CD4-positive, alpha-beta memory T cell (primary cell): ENCODE measurements around the gene ACSM6. TPM values are rescaled to one million over a fixed set of nuclear protein-coding genes. Genes with fewer than 3 reads are reported as not detected.
A peak's percentile ranks its signal among the peaks of the same experiment; 100 is the strongest.

Source experiments
- CTCF ChIA-PET: fragments of 350-600 bp; sonication (Branson Sonifier 250); formaldehyde crosslinking; loops from one replicate; lab custom pipeline; 2021; ENCODE audit warnings: inconsistent platforms; ENCODE audit not compliant: partially characterized antibody; lab: Charles Lee
- POLR2A ChIA-PET: fragments of 350-600 bp; sonication (Branson Sonifier 250); formaldehyde crosslinking; loops from one replicate; lab custom pipeline; 2021; ENCODE audit not compliant: partially characterized antibody; lab: Charles Lee
- DNase-seq, 5 donors: peaks; one replicate each; pipeline versions ENCODE4 v3.0.0 to v3.0.0-alpha.2; 2020 to 2022; ENCODE audit warnings: mixed read lengths in 1 of 5
- H3K27ac ChIP-seq: one replicate; pipeline ENCODE4 v1.7.0; 2013; ENCODE audit warnings: low read depth, low read length
- H3K27me3 ChIP-seq: 2 replicates; pipeline ENCODE4 v1.7.0; 2013; ENCODE audit warnings: mild to moderate bottlenecking, low read length, moderate library complexity; ENCODE audit not compliant: insufficient read depth
- H3K36me3 ChIP-seq: 2 replicates; pipeline ENCODE4 v1.7.0; 2013; ENCODE audit warnings: mild to moderate bottlenecking, low read length, moderate library complexity; ENCODE audit not compliant: insufficient read depth
- H3K4me1 ChIP-seq: 2 replicates; pipeline ENCODE4 v1.7.0; 2013; ENCODE audit warnings: mild to moderate bottlenecking, low read length, moderate library complexity; ENCODE audit not compliant: insufficient read depth
- H3K4me3 ChIP-seq, 2 donors: one replicate each; pipeline ENCODE4 v1.7.0; 2013; ENCODE audit warnings: low read length in 2 of 2, mild to moderate bottlenecking in 1 of 2
- H3K9me3 ChIP-seq, 2 donors: one replicate each; pipeline ENCODE4 v1.7.0; 2013; ENCODE audit warnings: low read length in 2 of 2, control low read depth in 1 of 2; ENCODE audit not compliant: control insufficient read depth in 1 of 2
- H3K27ac Mint-ChIP-seq, 7 donors: one replicate each; pipeline ENCODE4 v1.8.0; 2020 to 2021; ENCODE audit warnings: mixed read lengths in 7 of 7, mild to moderate bottlenecking in 6 of 7, inconsistent platforms in 3 of 7, moderate library complexity in 3 of 7
- H3K27me3 Mint-ChIP-seq, 2 donors: one replicate each; pipeline ENCODE4 v1.8.0; 2020 to 2021; ENCODE audit warnings: mixed read lengths in 2 of 2
- H3K36me3 Mint-ChIP-seq, 2 donors: one replicate each; pipeline ENCODE4 v1.8.0; 2020 to 2021; ENCODE audit warnings: mixed read lengths in 2 of 2, inconsistent platforms in 1 of 2, mild to moderate bottlenecking in 1 of 2
- H3K4me1 Mint-ChIP-seq, 4 donors: one replicate each; pipeline ENCODE4 v1.8.0; 2020 to 2021; ENCODE audit warnings: mixed read lengths in 4 of 4, mild to moderate bottlenecking in 1 of 4
- H3K4me3 Mint-ChIP-seq, 8 donors: one replicate each; pipeline ENCODE4 v1.8.0; 2020 to 2021; ENCODE audit warnings: mixed read lengths in 8 of 8, mild to moderate bottlenecking in 7 of 8, moderate library complexity in 6 of 8, inconsistent platforms in 3 of 8
- H3K9me3 Mint-ChIP-seq, 8 donors: one replicate each; pipeline ENCODE4 v1.8.0; 2020 to 2021; ENCODE audit warnings: mixed read lengths in 8 of 8, mild to moderate bottlenecking in 5 of 8, inconsistent platforms in 3 of 8, moderate library complexity in 1 of 8
- intact Hi-C: fragments of 100-400 bp; cut with micrococcal nuclease; formaldehyde crosslinking; loops from one replicate; pipeline ENCODE4 v1.15.1; 2023
- polyA plus RNA-seq, 2 donors: library from polyadenylated mRNA; unstranded; fragments of 300-500 nt; fragmentation: Illumina TruSeq; gene quantifications; one replicate each; pipeline ENCODE4 v1.2.3, GENCODE V29; 2021
- total RNA-seq, 2 experiments: library from RNA; stranded (reverse); gene quantifications; one replicate each; pipeline ENCODE4 v1.2.3, GENCODE V29; 2021

The ACSM6 gene
- total and polyA plus RNA-seq, 4 experiments from 2014 or later = not detected

DNA sequence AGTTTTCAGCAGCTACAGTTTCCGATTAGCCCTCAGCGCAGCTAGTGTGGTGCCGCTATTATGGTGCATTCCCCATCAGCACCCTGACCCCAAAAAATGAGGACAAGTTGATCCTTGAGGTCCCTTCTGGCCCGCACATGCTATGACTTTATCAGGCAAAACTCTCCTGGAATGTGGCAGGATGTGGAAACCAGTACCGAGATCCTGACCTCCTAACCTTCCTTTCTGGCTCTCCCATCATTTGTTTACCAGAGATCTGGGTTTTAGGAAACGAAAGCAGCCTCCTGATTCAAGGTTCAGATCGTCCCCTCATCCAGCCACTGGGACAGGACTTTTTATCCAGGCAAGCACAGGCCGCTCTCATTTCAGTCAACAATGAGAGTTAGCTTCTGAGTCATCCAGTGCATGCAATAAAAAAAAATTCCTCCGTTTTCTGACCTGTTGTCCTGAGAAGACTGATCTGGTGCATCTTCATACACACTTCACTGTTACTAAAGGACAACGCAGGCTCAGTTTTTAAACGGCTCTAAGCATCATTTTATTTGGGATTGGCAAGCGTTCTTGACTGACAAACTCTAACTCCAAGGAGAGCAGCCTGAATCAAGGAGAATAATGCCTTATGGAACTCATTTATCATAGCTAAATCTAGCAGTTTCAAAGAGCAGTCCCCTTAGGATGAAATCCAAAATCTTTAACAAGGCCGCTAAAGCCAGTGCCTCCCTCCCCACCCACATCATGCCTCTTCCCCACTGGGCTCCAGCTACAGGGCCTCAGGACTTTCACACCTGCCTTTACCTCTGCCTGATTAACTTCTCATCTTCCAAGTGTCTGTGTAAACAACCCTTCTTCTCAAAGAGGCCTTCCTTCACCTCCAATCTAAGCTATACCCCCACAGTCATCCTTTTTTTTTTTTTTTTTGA lies 79.6 kb downstream of the ACSM6 start:
- Mint-ChIP-seq H3K4me3 (no peak overlapping the region), H3K4me1 (no peaks in the 10 kb centered on the region), H3K36me3 (no peaks in the 10 kb centered on the region), H3K27me3 (peaks cover 3 to 8% of the 10 kb centered on the region in 2 donors), H3K9me3 (peaks cover 0 to 4% (median 0%) of the 10 kb centered on the region in 8 donors), H3K27ac (no peak overlapping the region)
- H3K9me3 ChIP-seq = no peaks in the 10 kb centered on the region
- H3K4me3 ChIP-seq = no peak overlapping the region
- no peak overlapping the region for H3K27ac ChIP-seq
- ChIA-PET CTCF (no interaction called here), POLR2A (no interaction called here)
- no peaks in the 10 kb centered on the region for H3K27me3 ChIP-seq
- H3K4me1 ChIP-seq = no peaks in the 10 kb centered on the region
- intact Hi-C loops = no loop called here
- DNase-seq = no peak
- no peaks in the 10 kb centered on the region for H3K36me3 ChIP-seq

DNA sequence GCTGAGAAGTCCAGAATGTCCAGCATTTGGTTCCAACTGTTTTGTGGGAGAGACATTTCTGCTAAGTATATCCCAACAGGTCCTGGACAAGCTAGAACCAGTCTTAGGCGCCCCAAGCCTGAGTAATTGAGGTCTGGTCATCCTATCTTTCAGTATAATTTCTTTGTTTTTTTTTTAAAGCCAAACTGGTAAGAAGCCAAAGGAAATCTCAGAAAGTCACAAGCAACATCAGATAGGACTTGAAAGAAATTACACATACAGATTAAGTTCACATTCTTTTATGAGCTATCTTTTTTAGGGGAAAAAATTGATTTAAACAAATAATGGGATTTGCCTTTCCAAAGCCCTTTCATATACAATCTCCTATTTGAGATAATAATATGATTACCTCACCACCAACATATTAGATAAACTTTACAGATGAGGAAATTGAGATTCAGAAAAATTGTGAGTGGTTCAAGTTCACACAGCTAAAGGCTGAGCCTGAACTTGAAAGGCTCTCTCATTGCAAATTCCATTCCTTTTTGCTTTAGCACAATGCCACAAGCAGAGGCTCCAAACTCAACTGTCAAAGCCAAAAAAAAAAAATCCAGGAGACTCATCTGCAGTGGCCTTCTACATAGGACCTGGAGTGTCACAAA lies 81.8 kb downstream of the ACSM6 start:
- Histone ChIP-seq H3K36me3 (no peaks in the 10 kb centered on the region), H3K4me3 (no peak overlapping the region), H3K9me3 (no peaks in the 10 kb centered on the region), H3K27me3 (no peaks in the 10 kb centered on the region), H3K27ac (no peak overlapping the region), H3K4me1 (no peaks in the 10 kb centered on the region)
- Mint-ChIP-seq H3K9me3 (peaks cover 0 to 4% (median 0%) of the 10 kb centered on the region in 8 donors), H3K4me3 (no peak overlapping the region), H3K27ac (no peak overlapping the region), H3K4me1 (no peaks in the 10 kb centered on the region), H3K27me3 (peaks cover 3 to 8% of the 10 kb centered on the region in 2 donors), H3K36me3 (no peaks in the 10 kb centered on the region)
- POLR2A ChIA-PET = no interaction called here
- CTCF ChIA-PET = interaction anchor here (0.7 kb wide), 1 partner anchor 12 kb away, joined by 7 read pairs; no protein-coding TSS in a partner anchor
- intact Hi-C loops = no loop called here
- no peak for DNase-seq

DNA sequence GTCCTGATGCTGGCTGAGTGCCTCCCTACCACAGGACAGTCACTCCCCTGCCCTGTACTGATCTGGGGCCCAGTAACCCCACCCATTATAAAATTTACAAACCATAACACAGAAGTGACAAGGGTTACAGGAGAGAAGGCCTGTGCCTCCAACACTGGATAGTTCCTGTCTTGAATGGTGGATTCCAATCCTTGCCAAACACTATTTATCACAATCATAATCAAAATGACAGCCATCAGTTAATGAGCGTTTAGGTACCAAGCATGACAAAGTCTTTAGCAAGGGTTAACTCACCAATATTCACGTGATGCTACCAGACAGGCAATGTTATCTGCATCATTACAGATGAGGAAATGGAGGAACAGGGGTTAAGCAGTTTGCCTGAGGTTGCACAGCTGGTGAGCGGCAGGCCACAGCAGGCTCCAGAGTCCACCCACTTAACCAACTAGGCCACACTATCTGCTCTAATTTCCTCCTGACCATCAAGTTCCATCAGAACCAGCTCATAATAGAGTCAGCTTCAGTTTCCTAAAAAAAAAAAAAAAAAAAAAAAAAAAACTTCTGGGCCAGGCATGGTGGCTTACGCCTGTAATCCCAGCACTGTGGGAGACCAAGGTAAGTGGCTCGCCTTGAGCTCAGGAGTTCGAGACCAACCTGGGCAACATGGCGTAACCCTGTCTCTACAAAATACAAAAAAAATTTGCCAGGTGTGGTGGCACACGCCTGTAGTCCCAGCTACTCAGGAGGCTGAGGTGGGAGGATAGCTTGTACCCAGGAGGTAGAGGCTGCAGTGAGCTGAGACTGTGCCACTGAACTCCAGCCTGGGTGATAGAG lies 82.5 kb downstream of the ACSM6 start:
- H3K4me1 Mint-ChIP-seq = no peaks in the 10 kb centered on the region
- H3K4me3 Mint-ChIP-seq = no peak overlapping the region
- H3K27me3 ChIP-seq = no peaks in the 10 kb centered on the region
- H3K9me3 ChIP-seq = no peaks in the 10 kb centered on the region
- no peak overlapping the region for H3K4me3 ChIP-seq
- intact Hi-C loops = no loop called here
- ChIA-PET CTCF (interaction anchor here (0.7 kb wide), 3 partner anchors 11 to 1315 kb away, joined by 3 to 7 read pairs (median 4); no protein-coding TSS in a partner anchor), POLR2A (no interaction called here)
- DNase-seq = no peak
- H3K36me3 Mint-ChIP-seq = no peaks in the 10 kb centered on the region
- H3K27ac ChIP-seq = no peak overlapping the region
- no peaks in the 10 kb centered on the region for H3K4me1 ChIP-seq
- peaks cover 6 to 8% of the 10 kb centered on the region in 2 donors for H3K27me3 Mint-ChIP-seq
- no peaks in the 10 kb centered on the region for H3K36me3 ChIP-seq
- H3K9me3 Mint-ChIP-seq = peaks cover 0 to 4% (median 0%) of the 10 kb centered on the region in 8 donors
- no peak overlapping the region for H3K27ac Mint-ChIP-seq

DNA sequence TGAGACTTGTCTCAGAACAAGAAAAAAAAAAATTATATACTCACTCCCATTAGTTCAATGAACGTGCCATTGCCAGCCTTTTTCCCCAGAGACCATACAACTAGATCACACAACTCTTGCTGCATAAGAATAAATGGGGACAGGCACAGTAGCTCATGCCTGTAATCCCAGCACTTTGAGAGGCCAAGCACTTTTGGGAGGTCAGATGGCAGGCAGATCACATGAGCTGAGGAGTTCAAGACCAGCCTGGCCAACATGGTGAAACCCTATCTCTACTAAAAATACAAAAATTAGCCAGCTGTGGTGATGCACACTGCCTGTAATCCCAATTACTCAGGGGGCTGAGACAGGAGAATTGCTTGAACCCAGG lies 83.1 kb downstream of the ACSM6 start:
- no peaks in the 10 kb centered on the region for H3K9me3 ChIP-seq
- Mint-ChIP-seq H3K36me3 (no peaks in the 10 kb centered on the region), H3K4me1 (no peaks in the 10 kb centered on the region), H3K27me3 (peaks cover 6 to 8% of the 10 kb centered on the region in 2 donors), H3K9me3 (peaks cover 0 to 4% (median 0%) of the 10 kb centered on the region in 8 donors), H3K27ac (peak overlapping the region in 1 of 7 donors; percentile 15), H3K4me3 (no peak overlapping the region)
- intact Hi-C loops = no loop called here
- H3K4me3 ChIP-seq = no peak overlapping the region
- no peaks in the 10 kb centered on the region for H3K36me3 ChIP-seq
- H3K4me1 ChIP-seq = no peaks in the 10 kb centered on the region
- no peak for DNase-seq
- H3K27me3 ChIP-seq = no peaks in the 10 kb centered on the region
- CTCF ChIA-PET = interaction anchor here (0.7 kb wide), 1 partner anchor 1314 kb away, joined by 3 read pairs; no protein-coding TSS in a partner anchor
- no peak overlapping the region for H3K27ac ChIP-seq
- POLR2A ChIA-PET = no interaction called here

DNA sequence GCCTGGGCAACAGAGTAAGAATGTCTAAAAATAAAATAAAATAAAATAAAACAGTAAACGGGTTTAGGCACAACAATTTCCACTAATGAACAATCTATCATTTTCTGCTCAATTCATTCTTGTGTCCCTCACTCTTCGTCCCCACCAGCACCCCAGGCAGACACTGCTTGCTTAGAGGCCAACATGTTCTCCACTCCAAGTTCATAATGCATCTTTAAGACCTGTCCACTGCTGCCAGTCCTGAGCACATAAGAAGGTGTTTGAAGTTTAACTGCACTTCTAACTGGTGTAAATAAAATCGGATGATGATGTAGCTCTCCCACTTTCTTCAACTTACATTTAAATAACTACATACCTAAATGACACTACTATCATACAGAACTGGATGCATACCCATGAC lies 83.6 kb downstream of the ACSM6 start:
- H3K4me3 Mint-ChIP-seq = no peak overlapping the region
- peaks cover 0 to 4% (median 0%) of the 10 kb centered on the region in 8 donors for H3K9me3 Mint-ChIP-seq
- Histone ChIP-seq H3K27me3 (no peaks in the 10 kb centered on the region), H3K27ac (no peak overlapping the region), H3K9me3 (no peaks in the 10 kb centered on the region), H3K4me3 (no peak overlapping the region), H3K36me3 (no peaks in the 10 kb centered on the region), H3K4me1 (no peaks in the 10 kb centered on the region)
- H3K27me3 Mint-ChIP-seq = peaks cover 6 to 8% of the 10 kb centered on the region in 2 donors
- ChIA-PET CTCF (no interaction called here), POLR2A (no interaction called here)
- no peak for DNase-seq
- no peaks in the 10 kb centered on the region for H3K4me1 Mint-ChIP-seq
- H3K27ac Mint-ChIP-seq = no peak overlapping the region
- H3K36me3 Mint-ChIP-seq = no peaks in the 10 kb centered on the region
- intact Hi-C loops = no loop called here
